Ascending aorta (tissue), 2 donors: ENCODE measurements around the gene CSGALNACT2. TPM values are rescaled to one million over a fixed set of nuclear protein-coding genes. Genes with fewer than 3 reads are reported as not detected.
"Not testable (repeated sequence)": the region's sequence is repeated elsewhere in the genome, so short reads cannot be mapped to it uniquely, and the experiment has no call there.

ENCODE experiments used
- DNase-seq, 2 donors: peaks; one replicate each; pipeline ENCODE4 v3.0.0-alpha.2; 2019; ENCODE audit warnings: low spot score in 2 of 2
- H3K27ac ChIP-seq, 2 donors: fragments of 200-600 bp; sonication (generic); one replicate each; pipeline ENCODE4 v1.5.1; 2016 to 2017; ENCODE audit warnings: mild to moderate bottlenecking in 1 of 2
- H3K27me3 ChIP-seq: fragments of 200-600 bp; sonication (generic); one replicate; pipeline ENCODE4 v1.5.1; 2017
- H3K36me3 ChIP-seq, 2 donors: fragments of 200-600 bp; sonication (generic); one replicate each; pipeline ENCODE4 v1.5.1; 2016
- H3K4me1 ChIP-seq, 2 donors: fragments of 200-600 bp; sonication (generic); one replicate each; pipeline ENCODE4 v1.5.1; 2016 to 2017; ENCODE audit warnings: mild to moderate bottlenecking in 1 of 2
- H3K4me3 ChIP-seq, 2 donors: fragments of 200-600 bp; sonication (generic); one replicate each; pipeline ENCODE4 v1.5.1; 2016 to 2017; ENCODE audit warnings: mild to moderate bottlenecking in 1 of 2
- H3K9me3 ChIP-seq, 2 donors: fragments of 200-600 bp; sonication (generic); one replicate each; pipeline ENCODE4 v1.5.1; 2016
- CTCF ChIP-seq, 3 experiments: fragments of 200-600 bp in 2 of 3; fragments of 450-650 bp in 1 of 3; sonication (generic) in 2 of 3; IDR thresholded peaks; one replicate each; pipeline ENCODE4 v1.5.1; 2016 to 2019; ENCODE audit warnings: antibody characterized with exemption in 3 of 3, mild to moderate bottlenecking in 1 of 3, moderate library complexity in 1 of 3
- intact Hi-C: fragments of 100-400 bp; cut with DNase I; formaldehyde crosslinking; loops from one replicate; pipeline ENCODE4 v1.15.1; 2023
- total RNA-seq: library from RNA; depleted of rRNA; stranded (reverse); fragments of >200 nt; gene quantifications from one replicate; pipeline ENCODE4 v1.1.0, GENCODE V29; 2016

The CSGALNACT2 gene
- total RNA-seq, 1 donor from 2014 or later: 19.7 TPM

- H3K36me3 ChIP-seq: no peaks in the 10 kb centered on the region
- H3K9me3 ChIP-seq: no peaks in the 10 kb centered on the region
- intact Hi-C loops: loop anchor here (5.0 to 10.0 kb wide), 2 partner anchors 438 to 585 kb away; partner anchors contain the start of gene ZNF239
Measured at GRCh38 chr10:43136995-43137716, 1.1 kb upstream of the CSGALNACT2 start.

GRCh38 chr10:43137717-43138020 lies 576 bp upstream of the CSGALNACT2 start:
- H3K4me1 ChIP-seq: peaks cover 0 to 15% of the 10 kb centered on the region in 2 donors
- TF ChIP-seq CTCF (IDR thresholded peaks at IDR 0.05): no peak
- no peaks in the 10 kb centered on the region for H3K9me3 ChIP-seq
- no peak for DNase-seq
- peak overlapping the region; percentile 92 to 98 for H3K27ac ChIP-seq
- peak overlapping the region; percentile 85 to 87 for H3K4me3 ChIP-seq
- intact Hi-C loops: loop anchor here (2.0 to 10.0 kb wide), 4 partner anchors 259 to 585 kb away; partner anchors contain the start of genes HNRNPF and ZNF239
- no peaks in the 10 kb centered on the region for H3K36me3 ChIP-seq
- no peaks in the 10 kb centered on the region for H3K27me3 ChIP-seq

More at GRCh38 chr10:43136995-43137716, 1.1 kb upstream of the CSGALNACT2 start:
- H3K4me1 ChIP-seq: peaks cover 0 to 15% of the 10 kb centered on the region in 2 donors
- no peak for DNase-seq
- TF ChIP-seq CTCF (IDR thresholded peaks at IDR 0.05): no peak
- H3K4me3 ChIP-seq: peak overlapping the region; percentile 85 to 87
- no peaks in the 10 kb centered on the region for H3K27me3 ChIP-seq
- peak overlapping the region; percentile 92 to 98 for H3K27ac ChIP-seq

- Histone ChIP-seq H3K36me3 (no peaks in the 10 kb centered on the region), H3K4me1 (peaks cover 0 to 15% of the 10 kb centered on the region in 2 donors), H3K27ac (peak overlapping the region; percentile 92 to 98), H3K4me3 (peak overlapping the region; percentile 85 to 87), H3K27me3 (no peaks in the 10 kb centered on the region), H3K9me3 (no peaks in the 10 kb centered on the region)
- intact Hi-C loops: loop anchor here (2.0 to 10.0 kb wide), 4 partner anchors 258 to 586 kb away; partner anchors contain the start of genes HNRNPF and ZNF239
- DNase-seq: no peak
- peak in 1 of 3 experiments; percentile 11 for TF ChIP-seq CTCF (IDR thresholded peaks at IDR 0.05)
Measured at GRCh38 chr10:43138757-43139241, 554 bp downstream of the CSGALNACT2 start.

- Histone ChIP-seq H3K9me3 (no peaks in the 10 kb centered on the region), H3K4me1 (peaks cover 0 to 15% of the 10 kb centered on the region in 2 donors), H3K4me3 (no peak overlapping the region), H3K27me3 (no peaks in the 10 kb centered on the region), H3K36me3 (no peaks in the 10 kb centered on the region), H3K27ac (no peak overlapping the region)
- TF ChIP-seq CTCF (IDR thresholded peaks at IDR 0.05): no peak
- intact Hi-C loops: no loop called here
- DNase-seq: no peak
Measured at GRCh38 chr10:43141421-43141820, 3.2 kb downstream of the CSGALNACT2 start.

GRCh38 chr10:43145311-43145710 lies 7.1 kb downstream of the CSGALNACT2 start:
- H3K4me1 ChIP-seq: peaks cover 0 to 2% of the 10 kb centered on the region in 2 donors
- no peak for DNase-seq
- H3K9me3 ChIP-seq: peaks cover 0 to 13% of the 10 kb centered on the region in 2 donors
- no peak overlapping the region for H3K4me3 ChIP-seq
- H3K27ac ChIP-seq: no peak overlapping the region
- intact Hi-C loops: no loop called here
- no peaks in the 10 kb centered on the region for H3K27me3 ChIP-seq
- TF ChIP-seq CTCF (IDR thresholded peaks at IDR 0.05): no peak
- H3K36me3 ChIP-seq: no peaks in the 10 kb centered on the region

GRCh38 chr10:43145936-43146335 lies 7.7 kb downstream of the CSGALNACT2 start:
- DNase-seq, intact Hi-C loops, H3K27me3 ChIP-seq, H3K4me3 ChIP-seq, H3K36me3 ChIP-seq, H3K27ac ChIP-seq, H3K4me1 ChIP-seq: not testable (repeated sequence)
- H3K9me3 ChIP-seq: peaks cover 0 to 13% of the 10 kb centered on the region in 2 donors
